ENCODE measurements around the gene PSMA1. TPM values are rescaled to one million over a fixed set of nuclear protein-coding genes. Genes with fewer than 3 reads are reported as not detected.
A peak's percentile ranks its signal among the peaks of the same experiment; 100 is the strongest.

PSMA1 gene
- total and polyA plus RNA-seq, 2 of the 13 experiments (the other 11 are each of a cell fraction or from before 2014, with no cell fraction given) = 188 to 229 TPM

- peak; percentile 62 for TF ChIP-seq PAXIP1 (CRISPR knock-in tag; conservative IDR thresholded peaks at IDR 0.05)
- peak; percentile 73; the same call in 1 of the 2 replicates for TF ChIP-seq ZNF256 (CRISPR knock-in tag; conservative IDR thresholded peaks at IDR 0.05)
- no peak for TF ChIP-seq TRIM22 (IDR thresholded peaks at IDR 0.05)
- TF ChIP-seq ZNF441 (CRISPR knock-in tag; IDR thresholded peaks at IDR 0.05; ENCODE audit: borderline replicate concordance) = peak; percentile 62; the same call in 1 of the 2 replicates
- TF ChIP-seq ZNF619 (CRISPR knock-in tag; IDR thresholded peaks at IDR 0.05) = peak; percentile 27; the same call in 1 of the 2 replicates
- TF ChIP-seq GATA4 (IDR thresholded peaks at IDR 0.05; ENCODE audit: borderline replicate concordance, low read depth) = peak; percentile 55; the same call in 1 of the 2 replicates
- no peak for TF ChIP-seq RFX3 (CRISPR knock-in tag; IDR thresholded peaks at IDR 0.05)
- no peak for TF ChIP-seq ZNF720 (CRISPR knock-in tag; IDR thresholded peaks at IDR 0.05)
- TF ChIP-seq SKI (IDR thresholded peaks at IDR 0.05; ENCODE audit: partially characterized antibody) = peak; percentile 68
- TF ChIP-seq MXD4 (CRISPR knock-in tag; IDR thresholded peaks at IDR 0.05) = 0 out of 2 replicates have a peak, but pooled peaks have one; percentile 36
- no peak for TF ChIP-seq ZNF296 (CRISPR knock-in tag; conservative IDR thresholded peaks at IDR 0.05)
- TF ChIP-seq DDIT3 (CRISPR knock-in tag; IDR thresholded peaks at IDR 0.05) = no peak
- TF ChIP-seq HES4 (CRISPR knock-in tag; IDR thresholded peaks at IDR 0.05; ENCODE audit: borderline replicate concordance) = no peak
- TF ChIP-seq PREB (CRISPR knock-in tag; IDR thresholded peaks at IDR 0.05) = no peak; the same call in 1 of the 2 replicates
- TF ChIP-seq EP300 (IDR thresholded peaks at IDR 0.05; ENCODE audit: low read depth in 2 of 2, low read length in 2 of 2) = peak; percentile 23 to 61; a peak in 1 of 4 replicates
- TF ChIP-seq EP300 (CRISPR knock-in tag; IDR thresholded peaks at IDR 0.05; ENCODE audit: borderline replicate concordance) = no peak
- no peak for TF ChIP-seq ETV6 (CRISPR knock-in tag; conservative IDR thresholded peaks at IDR 0.05)
- TF ChIP-seq ERF (CRISPR knock-in tag; IDR thresholded peaks at IDR 0.05) = 0 out of 2 replicates have a peak, but pooled peaks have one; percentile 52
- no peak for TF ChIP-seq EZH2 (conservative IDR thresholded peaks at IDR 0.05; ENCODE audit: low read depth, low read length)
- TF ChIP-seq RNF219 (CRISPR knock-in tag; IDR thresholded peaks at IDR 0.05) = 0 out of 2 replicates have a peak, but pooled peaks have one; percentile 85
- TF ChIP-seq TBP (CRISPR knock-in tag; IDR thresholded peaks at IDR 0.05) = no peak
These were observed at the start of gene PSMA1 (continued) for GRCh38 chr11:14519917-14520746.
